Left ventricle myocardium inferior (tissue), 1 donor: ENCODE measurements around the gene PPP6C. TPM values are rescaled to one million over a fixed set of nuclear protein-coding genes. Genes with fewer than 3 reads are reported as not detected.

Source experiments
- DNase-seq: peaks from one replicate; pipeline ENCODE4 v3.0.0-alpha.2; 2020
- H3K27ac ChIP-seq: fragments of 200-600 bp; replicated peaks from 2 replicates; pipeline ENCODE4 v1.8.0; 2021
- H3K27me3 ChIP-seq: fragments of 200-600 bp; 2 replicates; pipeline ENCODE4 v1.8.0; 2021; ENCODE audit warnings: low read depth
- H3K36me3 ChIP-seq: fragments of 200-600 bp; 2 replicates; pipeline ENCODE4 v1.8.0; 2021
- H3K4me1 ChIP-seq: fragments of 200-600 bp; 2 replicates; pipeline ENCODE4 v1.8.0; 2021
- H3K4me3 ChIP-seq: fragments of 200-600 bp; 2 replicates; pipeline ENCODE4 v1.8.0; 2021; ENCODE audit warnings: mild to moderate bottlenecking, moderate library complexity
- H3K9me3 ChIP-seq: fragments of 200-600 bp; replicated peaks from 2 replicates; pipeline ENCODE4 v1.8.0; 2021
- CTCF ChIP-seq: fragments of 200-600 bp; IDR thresholded peaks from 2 replicates; pipeline ENCODE4 v1.8.0; 2021; ENCODE audit warnings: antibody characterized with exemption, mild to moderate bottlenecking, borderline replicate concordance
- intact Hi-C: fragments of 100-400 bp; cut with micrococcal nuclease; formaldehyde crosslinking; loops from one replicate; pipeline ENCODE4 v1.11.0; 2022
- total RNA-seq: library from RNA; stranded (reverse); fragmentation: NEBNext Ultra II Directional; extraction: Animal tissue kit (Norgen Biotek cat#: 25700); gene quantifications from one replicate; pipeline ENCODE4 v1.2.1, GENCODE V29; 2021
- donor health status: DM: no; HTN: yes; CAD: no; lungs with severe emphysema.

Gene PPP6C
- total RNA-seq, 1 donor from 2014 or later: 36.4 TPM

DNA sequence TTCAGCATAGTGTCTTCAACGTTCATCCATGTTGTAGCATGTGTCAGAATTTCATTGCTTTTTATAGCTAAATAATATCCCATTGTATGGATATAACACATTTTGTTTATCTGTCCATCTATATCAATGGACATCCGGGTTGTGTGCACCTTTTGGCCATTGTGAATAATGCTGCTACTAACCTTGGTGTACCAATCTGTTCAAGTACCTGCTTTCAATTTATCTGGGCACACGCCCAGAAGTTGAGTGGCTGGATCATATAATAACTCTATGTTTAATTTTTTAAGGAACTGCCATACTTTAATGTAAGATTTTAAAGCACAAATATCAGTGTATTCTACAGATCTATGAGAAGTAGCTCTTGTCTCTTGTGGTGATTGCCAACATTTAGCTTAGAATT is 89.8 kb downstream of the PPP6C start:
- Histone ChIP-seq H3K4me1 (peaks cover 15% of the 10 kb centered on the region), H3K4me3 (no peak overlapping the region), H3K36me3 (no peaks in the 10 kb centered on the region), H3K27ac (no peak overlapping the region), H3K27me3 (no peaks in the 10 kb centered on the region), H3K9me3 (no peaks in the 10 kb centered on the region)
- intact Hi-C loops: no loop called here
- DNase-seq: no peak
- no peak for TF ChIP-seq CTCF

Other genes starting within 250 kb of the PPP6C start
- gene GOLGA1, start 248.7 kb downstream of the PPP6C start, total RNA-seq: 17.9 TPM
- gene SCAI, start 46.3 kb downstream of the PPP6C start, total RNA-seq: 2.7 TPM
- 9.7 TPM for gene RABEPK, start 10.7 kb upstream of the PPP6C start, total RNA-seq
- 202 TPM for gene HSPA5, start 51.5 kb upstream of the PPP6C start, total RNA-seq
- 33.4 TPM for gene GAPVD1, start 72.0 kb upstream of the PPP6C start, total RNA-seq